SK-N-SH treated with all-trans-retinoic acid at 6 μM for 48 hours (cell line): Measurements from ENCODE around the gene DNMT3A.

Experiments used
- ATAC-seq: fragments of 200-7000 bp; cut with Tn5 transposase; 3 replicates; pipeline ENCODE4 v1.9.1; 2020; ENCODE audit warnings: mild to moderate bottlenecking, moderate library complexity
- ARNTL ChIP-seq: fragments of 450-650 bp; formaldehyde crosslinking; IDR thresholded peaks from 2 replicates; pipeline ENCODE4 v1.5.0; 2020; ENCODE audit warnings: low read depth, mild to moderate bottlenecking, moderate library complexity, borderline replicate concordance
- CSDC2 ChIP-seq: fragments of 250-450 bp; sonication (Bioruptor Pico); IDR thresholded peaks from 2 replicates; pipeline ENCODE4 v1.5.0; 2020; ENCODE audit warnings: mild to moderate bottlenecking, moderate library complexity
- ESRRG ChIP-seq: fragments of 250-450 bp; sonication (Bioruptor Pico); IDR thresholded peaks from 2 replicates; pipeline ENCODE4 v1.6.1; 2021; ENCODE audit warnings: mild to moderate bottlenecking
- GLIS3 ChIP-seq: fragments of 250-450 bp; sonication (Bioruptor Pico); IDR thresholded peaks from 2 replicates; pipeline ENCODE4 v1.5.0; 2020; ENCODE audit warnings: mild to moderate bottlenecking, moderate library complexity
- OSR1 ChIP-seq: fragments of 250-450 bp; sonication (Bioruptor Pico); IDR thresholded peaks from 2 replicates; pipeline ENCODE4 v1.8.0; 2022; ENCODE audit warnings: moderate library complexity, mild to moderate bottlenecking, inconsistent platforms
- PATZ1 ChIP-seq: fragments of 250-450 bp; sonication (Bioruptor Pico); IDR thresholded peaks from 2 replicates; pipeline ENCODE4 v1.8.0; 2020; ENCODE audit warnings: mild to moderate bottlenecking, moderate library complexity, borderline replicate concordance
- POU6F1 ChIP-seq: fragments of 250-450 bp; sonication (Bioruptor Pico); IDR thresholded peaks from 2 replicates; pipeline ENCODE4 v1.8.0; 2021; ENCODE audit warnings: low read depth, mild to moderate bottlenecking, moderate library complexity, borderline replicate concordance
- RARB ChIP-seq: fragments of 250-450 bp; sonication (Bioruptor Pico); IDR thresholded peaks from 2 replicates; pipeline ENCODE4 v1.8.0; 2021; ENCODE audit warnings: mild to moderate bottlenecking, moderate library complexity
- SNAI2 ChIP-seq: fragments of 250-450 bp; sonication (Bioruptor Pico); IDR thresholded peaks from 2 replicates; pipeline ENCODE4 v1.5.0; 2020; ENCODE audit warnings: mild to moderate bottlenecking, moderate library complexity
- TCF4 ChIP-seq: fragments of 250-450 bp; sonication (Bioruptor Pico); IDR thresholded peaks from 2 replicates; pipeline ENCODE4 v1.8.0; 2021; ENCODE audit warnings: mild to moderate bottlenecking, moderate library complexity, borderline replicate concordance
- TOX ChIP-seq: fragments of 250-450 bp; sonication (Bioruptor Pico); IDR thresholded peaks from 2 replicates; pipeline ENCODE4 v1.8.0; 2021; ENCODE audit warnings: mild to moderate bottlenecking, moderate library complexity, borderline replicate concordance
- TSHZ2 ChIP-seq: fragments of 250-450 bp; sonication (Bioruptor Pico); IDR thresholded peaks from 2 replicates; pipeline ENCODE4 v1.5.0; 2020; ENCODE audit warnings: mild to moderate bottlenecking, moderate library complexity
- ZFP3 ChIP-seq: fragments of 250-450 bp; sonication (Bioruptor Pico); IDR thresholded peaks from 2 replicates; pipeline ENCODE4 v1.5.0; 2020; ENCODE audit warnings: mild to moderate bottlenecking, moderate library complexity
- ZFP30 ChIP-seq: fragments of 450-650 bp; formaldehyde crosslinking; IDR thresholded peaks from 2 replicates; pipeline ENCODE4 v1.5.0; 2022; ENCODE audit warnings: mild to moderate bottlenecking, moderate library complexity
- ZNF565 ChIP-seq: fragments of 450-650 bp; formaldehyde crosslinking; conservative IDR thresholded peaks from 2 replicates; pipeline ENCODE4 v1.5.0; 2020; ENCODE audit warnings: low read depth, mild to moderate bottlenecking, moderate library complexity
- ZNF70 ChIP-seq: fragments of 450-650 bp; formaldehyde crosslinking; IDR thresholded peaks from 2 replicates; pipeline ENCODE4 v1.5.0; 2020; ENCODE audit warnings: mild to moderate bottlenecking, moderate library complexity
- ZNF8 ChIP-seq: fragments of 450-650 bp; formaldehyde crosslinking; IDR thresholded peaks from 2 replicates; pipeline ENCODE4 v1.5.0; 2020; ENCODE audit warnings: mild to moderate bottlenecking, moderate library complexity
- TF ChIP-seq, protein P1 (sequence below): fragments of 250-450 bp; sonication (Bioruptor Pico); IDR thresholded peaks from 2 replicates; pipeline ENCODE4 v1.5.1; 2020; ENCODE audit warnings: low read depth, mild to moderate bottlenecking, moderate library complexity

The DNMT3A gene

DNA sequence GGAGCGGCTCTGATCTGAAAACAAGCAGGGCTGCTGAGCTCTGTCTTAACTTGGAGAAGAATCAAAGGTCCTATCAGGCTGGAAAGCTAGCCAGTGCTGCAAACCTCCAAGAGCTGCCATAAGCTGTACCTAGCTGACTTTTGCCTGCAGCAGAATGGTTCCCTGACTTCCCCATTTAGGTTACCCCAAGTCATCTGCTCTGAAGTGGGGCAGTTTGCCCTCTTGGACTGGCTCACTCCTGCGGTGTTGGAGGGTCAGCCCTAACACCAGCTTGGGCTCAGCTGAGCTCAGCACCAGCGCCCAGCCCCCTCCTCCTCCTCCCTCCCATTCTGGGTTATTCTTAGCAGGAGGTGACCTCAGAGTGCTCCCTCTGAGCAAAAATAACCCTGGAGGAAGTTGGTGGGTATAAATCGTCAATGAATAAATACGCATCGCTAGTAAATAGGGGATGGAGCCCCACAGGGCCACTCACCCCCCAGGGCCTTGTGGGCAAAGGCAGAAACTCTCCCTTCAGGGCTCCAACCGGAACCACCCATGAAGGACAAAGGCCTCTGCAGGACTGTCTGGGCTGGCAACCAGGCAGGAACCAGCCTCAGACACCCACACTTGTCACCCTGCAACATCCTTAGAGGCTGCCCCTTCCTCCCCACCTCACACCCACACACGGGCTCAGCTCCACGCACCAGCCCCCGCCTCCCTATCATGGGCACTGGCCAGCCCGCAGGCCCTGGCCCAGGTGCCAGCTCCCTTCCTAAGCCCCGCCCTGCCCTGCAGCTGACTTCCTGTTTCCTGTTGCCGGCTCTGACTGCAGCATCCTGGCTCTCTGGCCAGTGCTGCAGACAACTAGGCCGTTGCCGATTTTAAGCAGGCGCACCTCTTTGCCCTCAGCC lies 46.9 kb downstream of the DNMT3A start:
- ATAC-seq = peak; percentile 84
- TF ChIP-seq ZFP3 (peak; percentile 57; the same call in 1 of the 2 replicates), ZNF565 (CRISPR knock-in tag) (no peak), ESRRG (CRISPR knock-in tag) (no peak), TCF4 (peak; percentile 23; the same call in 1 of the 2 replicates), ZFP30 (CRISPR knock-in tag) (0 out of 2 replicates have a peak, but pooled peaks have one; percentile 19), TSHZ2 (CRISPR knock-in tag) (peak; percentile 72)

- ATAC-seq = no peak
- TF ChIP-seq PATZ1 (no peak), POU6F1 (CRISPR knock-in tag) (no peak), ZNF70 (CRISPR knock-in tag) (no peak), TCF4 (no peak), TOX (CRISPR knock-in tag) (no peak), SNAI2 (CRISPR knock-in tag) (no peak), ARNTL (no peak), ESRRG (CRISPR knock-in tag) (no peak), ZNF8 (no peak), ZFP30 (CRISPR knock-in tag) (no peak), OSR1 (CRISPR knock-in tag) (no peak), CSDC2 (CRISPR knock-in tag) (no peak)
- TF ChIP-seq, protein P1, sequence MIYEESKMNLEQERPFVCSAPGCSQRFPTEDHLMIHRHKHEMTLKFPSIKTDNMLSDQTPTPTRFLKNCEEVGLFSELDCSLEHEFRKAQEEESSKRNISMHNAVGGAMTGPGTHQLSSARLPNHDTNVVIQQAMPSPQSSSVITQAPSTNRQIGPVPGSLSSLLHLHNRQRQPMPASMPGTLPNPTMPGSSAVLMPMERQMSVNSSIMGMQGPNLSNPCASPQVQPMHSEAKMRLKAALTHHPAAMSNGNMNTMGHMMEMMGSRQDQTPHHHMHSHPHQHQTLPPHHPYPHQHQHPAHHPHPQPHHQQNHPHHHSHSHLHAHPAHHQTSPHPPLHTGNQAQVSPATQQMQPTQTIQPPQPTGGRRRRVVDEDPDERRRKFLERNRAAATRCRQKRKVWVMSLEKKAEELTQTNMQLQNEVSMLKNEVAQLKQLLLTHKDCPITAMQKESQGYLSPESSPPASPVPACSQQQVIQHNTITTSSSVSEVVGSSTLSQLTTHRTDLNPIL (CRISPR knock-in tag) = no peak
- TF ChIP-seq, all 23 proteins: peak for 0
These were observed 47.7 kb downstream of the DNMT3A start for GRCh38 chr2:25293958-25294562.

GRCh38 chr2:25293145-25293544 lies 48.6 kb downstream of the DNMT3A start:
- ATAC-seq = no peak
- TF ChIP-seq TOX (CRISPR knock-in tag) (no peak), GLIS3 (CRISPR knock-in tag) (no peak), ESRRG (CRISPR knock-in tag) (no peak), PATZ1 (no peak), RARB (CRISPR knock-in tag) (no peak)
- TF ChIP-seq, all 23 proteins: peak for 0
